Lower leg skin (tissue), 3 donors: ENCODE data around the gene ASB4.

Experiments
- POLR2A ChIP-seq, 2 donors: fragments of 450-650 bp; IDR thresholded peaks; one replicate each; pipeline ENCODE4 v1.6.1; 2016 to 2017; ENCODE audit warnings: antibody characterized with exemption in 2 of 2, mild to moderate bottlenecking in 1 of 2, moderate library complexity in 1 of 2
- TF ChIP-seq, protein P1 (sequence below), 3 donors: fragments of 450-650 bp; IDR thresholded peaks; one replicate each; pipeline ENCODE4 v1.5.1; 2016; ENCODE audit warnings: antibody characterized with exemption in 3 of 3, mild to moderate bottlenecking in 3 of 3, moderate library complexity in 2 of 3

GRCh38 chr7:95540366-95540765, 54.6 kb downstream of the ASB4 start:
- TF ChIP-seq, protein P1, sequence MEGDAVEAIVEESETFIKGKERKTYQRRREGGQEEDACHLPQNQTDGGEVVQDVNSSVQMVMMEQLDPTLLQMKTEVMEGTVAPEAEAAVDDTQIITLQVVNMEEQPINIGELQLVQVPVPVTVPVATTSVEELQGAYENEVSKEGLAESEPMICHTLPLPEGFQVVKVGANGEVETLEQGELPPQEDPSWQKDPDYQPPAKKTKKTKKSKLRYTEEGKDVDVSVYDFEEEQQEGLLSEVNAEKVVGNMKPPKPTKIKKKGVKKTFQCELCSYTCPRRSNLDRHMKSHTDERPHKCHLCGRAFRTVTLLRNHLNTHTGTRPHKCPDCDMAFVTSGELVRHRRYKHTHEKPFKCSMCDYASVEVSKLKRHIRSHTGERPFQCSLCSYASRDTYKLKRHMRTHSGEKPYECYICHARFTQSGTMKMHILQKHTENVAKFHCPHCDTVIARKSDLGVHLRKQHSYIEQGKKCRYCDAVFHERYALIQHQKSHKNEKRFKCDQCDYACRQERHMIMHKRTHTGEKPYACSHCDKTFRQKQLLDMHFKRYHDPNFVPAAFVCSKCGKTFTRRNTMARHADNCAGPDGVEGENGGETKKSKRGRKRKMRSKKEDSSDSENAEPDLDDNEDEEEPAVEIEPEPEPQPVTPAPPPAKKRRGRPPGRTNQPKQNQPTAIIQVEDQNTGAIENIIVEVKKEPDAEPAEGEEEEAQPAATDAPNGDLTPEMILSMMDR (IDR thresholded peaks at IDR 0.05), result no peak
- TF ChIP-seq POLR2A (IDR thresholded peaks at IDR 0.05), result no peak
